Activated naive CD4-positive, alpha-beta T cell treated with anti-CD3 and anti-CD28 coated beads, Interleukin-2, amount 50 U/mL, for 72 hours (primary cell): ENCODE measurements around the gene DHPS. TPM values are rescaled to one million over a fixed set of nuclear protein-coding genes. Genes with fewer than 3 reads are reported as not detected.

Experiments
- ATAC-seq, 2 donors: fragments of 150-1000 bp; cut with Tn5 transposase; 2 replicates each; pipeline ENCODE4 v1.10.0; 2021; ENCODE audit warnings: mild to moderate bottlenecking in 2 of 2, moderate library complexity in 2 of 2
- DNase-seq, 2 donors: peaks; one replicate each; pipeline ENCODE4 v3.0.0; 2021 to 2022; ENCODE audit warnings: low spot score in 2 of 2
- H3K27ac Mint-ChIP-seq, 2 donors: one replicate each; pipeline ENCODE4 v1.8.0; 2022; ENCODE audit warnings: mild to moderate bottlenecking in 2 of 2, mixed read lengths in 2 of 2
- H3K36me3 Mint-ChIP-seq, 2 donors: one replicate each; pipeline ENCODE4 v1.8.0; 2022; ENCODE audit warnings: mixed read lengths in 2 of 2
- H3K9me3 Mint-ChIP-seq, 2 donors: one replicate each; pipeline ENCODE4 v1.8.0; 2022; ENCODE audit warnings: mixed read lengths in 2 of 2
- total RNA-seq, 2 donors: library from RNA; stranded (reverse); gene quantifications; one replicate each; pipeline ENCODE4 v1.2.3, GENCODE V29; 2022

The DHPS gene
- total RNA-seq, 2 donors from 2014 or later = 148 to 193 TPM

DNA sequence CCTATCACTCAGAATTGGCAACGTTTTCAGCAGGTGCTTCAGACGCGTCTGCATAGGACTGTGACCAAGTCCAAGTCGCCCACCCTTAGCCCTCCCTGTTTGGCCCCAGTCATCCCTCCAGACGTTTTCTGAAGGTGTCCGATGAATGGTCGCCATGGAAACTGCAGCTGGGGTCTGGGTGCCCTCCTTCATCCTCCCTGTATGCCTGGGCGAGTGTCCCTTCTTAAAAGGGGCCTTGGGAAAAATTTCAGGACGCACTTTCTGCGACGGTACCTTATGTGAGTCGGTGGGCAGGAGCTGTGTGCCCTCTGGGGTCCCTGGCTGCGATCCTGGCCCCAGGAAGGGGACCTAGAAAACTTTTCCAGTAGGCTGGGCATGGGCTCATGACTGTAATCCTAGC, 40.2 kb downstream of the DHPS start:
- ATAC-seq = no peak
- no peak for DNase-seq
- H3K36me3 Mint-ChIP-seq = no peaks in the 10 kb centered on the region
- no peaks in the 10 kb centered on the region for H3K9me3 Mint-ChIP-seq
- no peak overlapping the region for H3K27ac Mint-ChIP-seq

DNA sequence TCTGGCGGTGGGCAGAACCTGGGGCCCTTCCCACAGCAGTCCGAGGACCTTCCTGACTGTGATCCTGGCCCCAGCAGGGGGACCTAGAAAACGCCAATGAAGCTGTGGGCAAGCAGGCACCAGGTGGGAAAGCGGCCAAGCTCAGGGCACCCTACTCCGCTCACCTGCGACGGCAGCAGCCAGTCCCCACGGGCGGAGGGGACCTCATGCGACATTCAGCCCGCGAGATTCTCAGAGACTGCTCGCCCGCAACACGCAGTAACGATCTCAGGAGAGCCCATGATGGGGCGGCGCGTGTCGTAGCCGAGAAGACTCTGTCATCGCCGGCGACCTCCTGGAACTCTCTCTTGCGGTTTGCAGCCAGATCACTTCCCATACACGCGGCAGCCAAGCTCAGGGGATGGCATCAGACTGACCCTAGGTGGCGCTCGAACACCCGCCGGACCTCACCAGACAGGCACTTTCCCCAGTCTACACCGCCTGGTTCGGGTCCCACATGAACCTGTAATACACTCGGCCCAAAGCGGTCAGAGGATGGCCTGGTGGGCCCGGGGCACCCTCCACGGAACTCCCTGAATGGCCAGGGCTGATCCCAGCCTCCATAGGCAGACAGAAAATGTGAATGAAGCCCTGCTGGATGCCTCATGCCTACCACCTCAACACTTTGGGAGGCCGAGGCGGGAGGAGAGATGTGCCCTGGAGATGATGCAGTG, 41.6 kb downstream of the DHPS start:
- Mint-ChIP-seq H3K9me3 (no peaks in the 10 kb centered on the region), H3K36me3 (peaks cover 0 to 4% of the 10 kb centered on the region in 2 donors), H3K27ac (peak overlapping the region; percentile 23 to 81)
- DNase-seq (peak; percentile 87 to 92), ATAC-seq (peak; percentile 94 to 95)

DNA sequence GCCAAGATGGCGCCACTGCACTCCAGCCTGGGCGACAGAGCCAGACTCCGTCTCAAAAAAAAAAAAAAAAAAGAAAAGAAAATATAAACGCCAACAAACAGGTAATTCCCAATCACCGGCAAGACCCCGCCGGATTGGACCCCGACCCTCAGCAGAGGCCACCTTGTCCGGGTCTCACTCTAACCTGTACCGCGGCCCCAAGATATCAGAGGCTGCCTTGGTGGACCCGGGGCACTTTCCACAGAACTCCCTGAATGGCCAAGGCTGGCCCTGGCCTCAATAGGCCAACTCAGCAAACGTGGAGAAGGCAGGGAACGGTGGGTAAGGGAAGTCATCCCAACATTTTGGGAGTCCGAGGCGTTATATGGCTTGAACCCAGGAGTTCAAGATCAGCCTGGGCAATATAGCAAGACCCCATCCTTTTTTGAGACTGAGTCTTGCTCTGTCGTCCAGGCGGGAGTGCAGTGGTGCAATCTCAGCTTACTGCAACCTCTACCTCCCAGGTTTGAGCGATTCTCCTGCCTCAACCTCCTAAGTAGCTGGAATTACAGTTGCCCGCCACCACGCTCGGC, 43.0 kb downstream of the DHPS start:
- peak overlapping the region in 1 of 2 donors; percentile 81 for H3K27ac Mint-ChIP-seq
- DNase-seq = no peak
- peaks cover 0 to 10% of the 10 kb centered on the region in 2 donors for H3K36me3 Mint-ChIP-seq
- ATAC-seq = no peak
- H3K9me3 Mint-ChIP-seq = no peaks in the 10 kb centered on the region

- ATAC-seq (no peak), DNase-seq (no peak)
- Mint-ChIP-seq H3K9me3 (no peaks in the 10 kb centered on the region), H3K36me3 (peaks cover 0 to 21% of the 10 kb centered on the region in 2 donors), H3K27ac (no peak overlapping the region)
Observed at GRCh38 chr19:12636631-12637030, 45.0 kb downstream of the DHPS start.

DNA sequence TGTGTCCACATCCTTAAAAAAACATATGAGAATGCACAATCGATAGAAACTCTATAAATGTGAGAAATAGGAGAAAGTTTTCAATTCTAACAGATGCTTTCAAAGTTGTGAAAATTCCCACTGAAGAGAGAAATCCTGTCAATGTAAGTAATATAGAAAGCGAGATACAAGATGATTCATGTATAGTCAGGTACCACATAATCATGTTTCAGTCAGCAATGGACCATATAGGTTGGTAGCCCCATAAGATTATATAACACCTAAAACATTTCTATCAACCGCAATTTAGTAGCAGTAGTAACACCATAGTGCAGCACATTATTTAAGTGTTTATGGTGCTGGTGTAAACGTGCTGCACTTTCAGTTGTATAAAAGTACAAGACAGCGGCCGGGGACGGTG, 52.5 kb downstream of the DHPS start:
- H3K9me3 Mint-ChIP-seq = peaks cover 13 to 18% of the 10 kb centered on the region in 2 donors
- H3K36me3 Mint-ChIP-seq = peaks cover 25 to 63% of the 10 kb centered on the region in 2 donors
- ATAC-seq = peak; percentile 64 to 73

DNA sequence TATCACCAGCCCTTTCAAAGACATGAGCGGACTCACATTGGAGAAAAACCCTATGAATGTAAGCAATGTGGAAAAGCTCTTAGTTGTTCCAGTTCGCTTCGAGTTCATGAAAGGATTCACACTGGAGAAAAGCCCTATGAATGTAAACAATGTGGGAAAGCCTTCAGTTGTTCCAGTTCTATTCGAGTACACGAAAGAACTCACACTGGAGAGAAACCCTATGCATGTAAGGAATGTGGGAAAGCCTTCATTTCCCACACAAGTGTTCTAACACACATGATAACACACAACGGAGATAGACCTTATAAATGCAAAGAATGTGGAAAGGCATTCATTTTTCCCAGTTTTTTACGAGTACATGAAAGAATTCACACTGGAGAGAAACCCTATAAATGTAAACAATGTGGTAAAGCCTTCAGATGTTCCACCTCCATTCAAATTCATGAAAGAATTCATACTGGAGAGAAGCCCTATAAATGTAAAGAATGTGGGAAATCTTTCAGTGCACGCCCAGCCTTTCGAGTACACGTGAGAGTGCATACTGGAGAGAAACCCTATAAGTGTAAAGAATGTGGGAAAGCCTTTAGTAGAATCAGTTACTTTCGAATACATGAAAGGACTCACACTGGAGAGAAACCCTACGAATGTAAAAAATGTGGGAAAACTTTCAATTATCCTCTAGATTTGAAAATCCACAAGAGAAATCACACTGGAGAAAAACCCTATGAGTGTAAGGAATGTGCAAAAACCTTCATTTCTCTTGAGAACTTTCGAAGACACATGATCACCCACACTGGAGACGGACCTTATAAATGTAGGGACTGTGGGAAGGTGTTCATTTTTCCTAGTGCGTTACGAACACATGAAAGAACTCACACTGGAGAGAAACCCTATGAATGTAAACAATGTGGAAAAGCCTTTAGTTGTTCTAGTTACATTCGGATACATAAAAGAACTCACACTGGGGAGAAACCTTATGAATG, 53.3 kb downstream of the DHPS start:
- Mint-ChIP-seq H3K27ac (no peak overlapping the region), H3K36me3 (peaks cover 25 to 57% of the 10 kb centered on the region in 2 donors), H3K9me3 (peaks cover 13 to 18% of the 10 kb centered on the region in 2 donors)
- no peak for DNase-seq
- ATAC-seq = no peak

More for the DNA sequence above, 52.5 kb downstream of the DHPS start:
- no peak for DNase-seq
- H3K27ac Mint-ChIP-seq = no peak overlapping the region

- peak in 1 of 2 donors; percentile 28 for ATAC-seq
- no peak overlapping the region for H3K27ac Mint-ChIP-seq
- peaks cover 25 to 54% of the 10 kb centered on the region in 2 donors for H3K36me3 Mint-ChIP-seq
- peaks cover 13 to 18% of the 10 kb centered on the region in 2 donors for H3K9me3 Mint-ChIP-seq
- no peak for DNase-seq
Observed at GRCh38 chr19:12626958-12627357, 54.7 kb downstream of the DHPS start.

Other genes starting within 250 kb of the DHPS start
- gene ZNF443, start 240.9 kb downstream of the DHPS start, total RNA-seq = 10 to 100 TPM in 1 of 2 donors, 1 to 10 TPM in 1; 3.6 to 11.6 TPM
- gene ZNF709, start 197.1 kb downstream of the DHPS start, total RNA-seq = 1 to 10 TPM; 1.6 to 3.5 TPM
- 10 to 100 TPM in 1 of 2 donors, 1 to 10 TPM in 1; 4.6 to 12.9 TPM for gene ZNF564, start 130.4 kb downstream of the DHPS start, total RNA-seq
- 1 to 10 TPM; 5.2 to 8.4 TPM for gene ZNF490, start 71.1 kb downstream of the DHPS start, total RNA-seq
- gene ZNF791, start 71.0 kb downstream of the DHPS start, total RNA-seq = 10 to 100 TPM; 14.7 to 16.7 TPM
- gene MAN2B1, start 15.1 kb downstream of the DHPS start, total RNA-seq = 100 to 1,000 TPM; 136 to 174 TPM
- 10 to 100 TPM; 14.9 to 21.8 TPM for gene WDR83, start 15.1 kb downstream of the DHPS start, total RNA-seq
- gene GNG14, start 6.1 kb upstream of the DHPS start, total RNA-seq = not detected
- 1 to 10 TPM; 7.1 to 9.5 TPM for gene FBXW9, start 14.8 kb upstream of the DHPS start, total RNA-seq
- 100 to 1,000 TPM in 1 of 2 donors, 10 to 100 TPM in 1; 89.6 to 100 TPM for gene TNPO2, start 42.1 kb upstream of the DHPS start, total RNA-seq
- gene TRIR, start 52.8 kb upstream of the DHPS start, total RNA-seq = 100 to 1,000 TPM; 122 to 167 TPM
- 10 to 100 TPM; 46.4 to 56.9 TPM for gene GET3, start 55.6 kb upstream of the DHPS start, total RNA-seq
- gene BEST2, start 69.9 kb upstream of the DHPS start, total RNA-seq = not detected
- gene HOOK2, start 93.7 kb upstream of the DHPS start, total RNA-seq = 10 to 100 TPM; 37.9 to 41.5 TPM
- 100 to 1,000 TPM; 400 to 402 TPM for gene JUNB, start 109.6 kb upstream of the DHPS start, total RNA-seq
- 100 to 1,000 TPM; 317 to 357 TPM for gene PRDX2, start 119.9 kb upstream of the DHPS start, total RNA-seq
- 10 to 100 TPM; 39.4 to 42.7 TPM for gene THSD8, start 120.2 kb upstream of the DHPS start, total RNA-seq
- 10 to 100 TPM; 37.0 to 41.4 TPM for gene RNASEH2A, start 124.7 kb upstream of the DHPS start, total RNA-seq
- not detected for gene RTBDN, start 152.7 kb upstream of the DHPS start, total RNA-seq
- gene MAST1, start 156.6 kb upstream of the DHPS start, total RNA-seq = 1 to 10 TPM in 1 of 2 donors, under 1 TPM in 1; 0.77 to 4.6 TPM
- gene DNASE2, start 199.6 kb upstream of the DHPS start, total RNA-seq = 10 to 100 TPM; 26.0 to 31.6 TPM
- under 1 TPM; 0.46 to 0.54 TPM for gene KLF1, start 205.3 kb upstream of the DHPS start, total RNA-seq
- gene GCDH, start 209.3 kb upstream of the DHPS start, total RNA-seq = 10 to 100 TPM; 41.8 to 48.9 TPM
- gene SYCE2, start 237.4 kb upstream of the DHPS start, total RNA-seq = 1 to 10 TPM; 2.2 to 4.8 TPM